NCI-H748 (cell line): ENCODE measurements around the gene EXT2.

Experiments
- DNase-seq: peaks from one replicate; lab custom pipeline; 2025; ENCODE audit not compliant: unreplicated experiment; lab: John Stamatoyannopoulos, UW

The EXT2 gene

GRCh38 chr11:44130751-44131150, 35.3 kb downstream of the EXT2 start:
- no peak for DNase-seq

GRCh38 chr11:44133335-44133946, 38.0 kb downstream of the EXT2 start:
- peak; percentile 32 for DNase-seq

- no peak for DNase-seq
These were observed 39.1 kb downstream of the EXT2 start for GRCh38 chr11:44134625-44135024.

GRCh38 chr11:44136176-44136945, 40.9 kb downstream of the EXT2 start:
- DNase-seq = no peak

GRCh38 chr11:44137057-44137456, 41.6 kb downstream of the EXT2 start:
- DNase-seq = no peak

GRCh38 chr11:44138286-44138685, 42.8 kb downstream of the EXT2 start:
- DNase-seq = no peak

- no peak for DNase-seq
These were observed 43.5 kb downstream of the EXT2 start for GRCh38 chr11:44138980-44139379.

- no peak for DNase-seq
These were observed 44.3 kb downstream of the EXT2 start for GRCh38 chr11:44139565-44140330.

- DNase-seq = no peak
These were observed 44.9 kb downstream of the EXT2 start for GRCh38 chr11:44140372-44140771.

GRCh38 chr11:44140805-44141204, 45.3 kb downstream of the EXT2 start:
- DNase-seq = no peak

- DNase-seq = no peak
These were observed 48.8 kb downstream of the EXT2 start for GRCh38 chr11:44143987-44144909.

GRCh38 chr11:44145011-44145775, 49.7 kb downstream of the EXT2 start:
- DNase-seq = no peak

- no peak for DNase-seq
These were observed 51.5 kb downstream of the EXT2 start for GRCh38 chr11:44146931-44147330.

- no peak for DNase-seq
These were observed 52.3 kb downstream of the EXT2 start for GRCh38 chr11:44147751-44148150.

- no peak for DNase-seq
These were observed 54.2 kb downstream of the EXT2 start for GRCh38 chr11:44149651-44150050.

GRCh38 chr11:44150401-44150800, 54.9 kb downstream of the EXT2 start:
- DNase-seq = no peak

GRCh38 chr11:44157019-44157418, 61.5 kb downstream of the EXT2 start:
- DNase-seq = no peak

GRCh38 chr11:44158384-44158783, 62.9 kb downstream of the EXT2 start:
- no peak for DNase-seq

- DNase-seq = no peak
These were observed 64.6 kb downstream of the EXT2 start for GRCh38 chr11:44159848-44160721.
